HFFc6 (cell line): Measurements from ENCODE around the gene LRRC4B. TPM values are rescaled to one million over a fixed set of nuclear protein-coding genes. Genes with fewer than 3 reads are reported as not detected.

Experiments
- DNase-seq: peaks from one replicate; pipeline ENCODE4 v3.0.0-alpha.2; 2018
- H3K27ac Mint-ChIP-seq: 2 replicates; pipeline ENCODE4 v1.8.0; 2020; ENCODE audit warnings: mild to moderate bottlenecking, mixed read lengths
- H3K27me3 Mint-ChIP-seq: 2 replicates; pipeline ENCODE4 v1.8.0; 2021; ENCODE audit warnings: mild to moderate bottlenecking, moderate library complexity, mixed read lengths; ENCODE audit not compliant: insufficient read depth
- H3K36me3 Mint-ChIP-seq: 2 replicates; pipeline ENCODE4 v1.8.0; 2021; ENCODE audit warnings: low read depth, mixed read lengths
- H3K4me1 Mint-ChIP-seq: 2 replicates; pipeline ENCODE4 v1.8.0; 2020; ENCODE audit warnings: low read depth, mixed read lengths
- H3K4me3 Mint-ChIP-seq: 2 replicates; pipeline ENCODE4 v1.8.0; 2020; ENCODE audit warnings: mild to moderate bottlenecking, moderate library complexity, mixed read lengths
- H3K9me3 Mint-ChIP-seq: 2 replicates; pipeline ENCODE4 v1.8.0; 2020; ENCODE audit warnings: mild to moderate bottlenecking, mixed read lengths
- CTCF ChIP-seq: fragments of 200-600 bp; sonication (generic); IDR thresholded peaks from 2 replicates; pipeline ENCODE4 v1.5.0; 2021; ENCODE audit warnings: antibody characterized with exemption, mild to moderate bottlenecking
- total RNA-seq, 6 experiments: library from RNA; stranded (reverse); fragmentation: NEBNext Ultra II Directional; extraction: Animal tissue kit (Norgen Biotek cat#: 25700); gene quantifications; 2 replicates in 1 of 6; 3 replicates in 5 of 6; pipeline ENCODE4 v1.2.3, GENCODE V29; 2021

The LRRC4B gene
- total RNA-seq, 6 experiments from 2014 or later = 0.07 to 0.14 (median 0.08) TPM

- Mint-ChIP-seq H3K4me3 (no peak overlapping the region), H3K36me3 (no peaks in the 10 kb centered on the region), H3K4me1 (peaks cover 9% of the 10 kb centered on the region), H3K27me3 (peaks cover 31% of the 10 kb centered on the region), H3K27ac (no peak overlapping the region), H3K9me3 (peaks cover 4% of the 10 kb centered on the region; the same call in 1 of the 2 replicates)
- TF ChIP-seq CTCF = no peak
- DNase-seq = no peak
These were observed 73.2 kb downstream of the LRRC4B start for GRCh38 chr19:50495020-50495531.

- peaks cover 34% of the 10 kb centered on the region for H3K27me3 Mint-ChIP-seq
- peaks cover 4% of the 10 kb centered on the region; the same call in 1 of the 2 replicates for H3K9me3 Mint-ChIP-seq
- no peak for DNase-seq
- H3K4me3 Mint-ChIP-seq = no peak overlapping the region
- TF ChIP-seq CTCF = no peak
- H3K4me1 Mint-ChIP-seq = peaks cover 9% of the 10 kb centered on the region
- H3K36me3 Mint-ChIP-seq = no peaks in the 10 kb centered on the region
- H3K27ac Mint-ChIP-seq = no peak overlapping the region
These were observed 73.8 kb downstream of the LRRC4B start for GRCh38 chr19:50494186-50495019.

GRCh38 chr19:50493171-50493570 lies 75.1 kb downstream of the LRRC4B start:
- Mint-ChIP-seq H3K36me3 (no peaks in the 10 kb centered on the region), H3K4me3 (no peak overlapping the region), H3K9me3 (peaks cover 4% of the 10 kb centered on the region; the same call in 1 of the 2 replicates), H3K27ac (no peak overlapping the region), H3K4me1 (peaks cover 9% of the 10 kb centered on the region), H3K27me3 (peaks cover 42% of the 10 kb centered on the region)
- no peak for TF ChIP-seq CTCF
- DNase-seq = no peak

GRCh38 chr19:50492303-50493052 lies 75.8 kb downstream of the LRRC4B start:
- DNase-seq = no peak
- TF ChIP-seq CTCF = no peak
- peaks cover 4% of the 10 kb centered on the region; the same call in 1 of the 2 replicates for H3K9me3 Mint-ChIP-seq
- peaks cover 9% of the 10 kb centered on the region for H3K4me1 Mint-ChIP-seq
- H3K27me3 Mint-ChIP-seq = peaks cover 47% of the 10 kb centered on the region
- H3K36me3 Mint-ChIP-seq = no peaks in the 10 kb centered on the region
- H3K4me3 Mint-ChIP-seq = no peak overlapping the region
- no peak overlapping the region for H3K27ac Mint-ChIP-seq

- Mint-ChIP-seq H3K27me3 (peaks cover 57% of the 10 kb centered on the region), H3K4me1 (peaks cover 9% of the 10 kb centered on the region), H3K4me3 (no peak overlapping the region), H3K27ac (no peak overlapping the region), H3K36me3 (peaks cover 10% of the 10 kb centered on the region), H3K9me3 (peaks cover 11% of the 10 kb centered on the region)
- no peak for TF ChIP-seq CTCF
- DNase-seq = no peak
These were observed 77.2 kb downstream of the LRRC4B start for GRCh38 chr19:50490991-50491472.
